ENCODE measurements around the gene PPP1R14D. TPM values are rescaled to one million over a fixed set of nuclear protein-coding genes. Genes with fewer than 3 reads are reported as not detected.

Gene PPP1R14D
- total RNA-seq, 4 donors from 2014 or later = not detected

DNA sequence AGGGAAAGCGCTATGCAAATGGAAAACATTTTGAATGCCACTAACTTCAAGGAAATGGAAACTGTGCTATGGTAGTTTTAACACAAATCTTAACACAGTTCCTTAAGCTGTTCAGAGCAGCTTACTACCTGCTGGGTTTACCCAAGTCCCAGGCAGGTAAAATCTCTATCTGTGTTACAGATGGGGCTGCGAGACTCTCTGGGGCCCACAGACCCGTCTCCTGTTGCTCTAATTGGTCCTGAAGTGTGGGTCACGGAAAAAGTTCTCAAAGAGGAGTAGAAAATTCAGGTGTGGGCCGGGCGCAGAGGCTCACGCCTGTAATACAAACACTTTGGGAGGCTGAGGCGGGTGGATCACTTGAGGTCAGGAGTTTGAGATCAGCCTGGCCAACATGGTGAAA, 38.5 kb downstream of the PPP1R14D start:
- H3K27ac ChIP-seq (replicated peaks in 1 of 4) = no peak overlapping the region
- peaks cover 0 to 23% (median 13%) of the 10 kb centered on the region in 4 donors for H3K36me3 ChIP-seq
- no peaks in the 10 kb centered on the region for H3K27me3 ChIP-seq
- intact Hi-C loops (cut with DNase I) = no loop called here
- 100% methylated on average over 8 of the region's 8 CpGs for WGBS
- H3K9me3 ChIP-seq = no peaks in the 10 kb centered on the region
- H3K4me3 ChIP-seq = no peak overlapping the region
- H3K4me1 ChIP-seq = peaks cover 12 to 30% (median 19%) of the 10 kb centered on the region in 4 donors
- DNase-seq (ENCODE audit: extremely low spot score) = no peak
- TF ChIP-seq POLR2AphosphoS5 (IDR thresholded peaks at IDR 0.05) = no peak
- no peak for TF ChIP-seq EP300 (IDR thresholded peaks at IDR 0.05)
- TF ChIP-seq POLR2A (IDR thresholded peaks at IDR 0.05; ENCODE audit: low read depth) = no peak
- TF ChIP-seq CTCF (IDR thresholded peaks at IDR 0.05) = no peak

DNA sequence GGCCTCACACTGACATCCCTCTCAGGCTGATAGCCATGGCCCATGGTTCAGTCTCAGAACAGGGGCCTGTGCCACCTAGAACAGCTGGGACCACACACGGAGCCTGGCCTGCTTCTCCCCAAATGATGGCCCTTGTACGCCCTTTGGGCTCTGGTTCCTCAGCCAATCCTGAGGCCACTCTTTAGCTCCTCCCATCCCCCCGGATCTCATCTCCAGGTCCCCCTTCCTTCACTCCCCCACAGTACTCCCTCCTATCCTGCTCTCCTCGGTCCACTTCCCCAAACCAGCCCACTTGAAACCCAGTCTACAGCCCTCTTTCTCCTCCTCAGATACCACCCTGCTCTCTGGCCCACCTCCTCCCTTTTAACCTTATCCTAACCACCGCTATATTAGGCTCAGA, 39.4 kb downstream of the PPP1R14D start:
- 85% methylated on average over 5 of the region's 5 CpGs for WGBS
- Histone ChIP-seq H3K36me3 (peaks cover 0 to 29% (median 16%) of the 10 kb centered on the region in 4 donors), H3K9me3 (no peaks in the 10 kb centered on the region), H3K4me1 (peaks cover 12 to 28% (median 17%) of the 10 kb centered on the region in 4 donors), H3K27me3 (no peaks in the 10 kb centered on the region), H3K4me3 (no peak overlapping the region), H3K27ac (replicated peaks in 1 of 4) (no peak overlapping the region)
- intact Hi-C loops (cut with DNase I) = no loop called here
- no peak for DNase-seq (ENCODE audit: extremely low spot score)
- TF ChIP-seq POLR2A (IDR thresholded peaks at IDR 0.05; ENCODE audit: low read depth) (no peak), POLR2AphosphoS5 (IDR thresholded peaks at IDR 0.05) (no peak), CTCF (IDR thresholded peaks at IDR 0.05) (no peak), EP300 (IDR thresholded peaks at IDR 0.05) (no peak)

DNA sequence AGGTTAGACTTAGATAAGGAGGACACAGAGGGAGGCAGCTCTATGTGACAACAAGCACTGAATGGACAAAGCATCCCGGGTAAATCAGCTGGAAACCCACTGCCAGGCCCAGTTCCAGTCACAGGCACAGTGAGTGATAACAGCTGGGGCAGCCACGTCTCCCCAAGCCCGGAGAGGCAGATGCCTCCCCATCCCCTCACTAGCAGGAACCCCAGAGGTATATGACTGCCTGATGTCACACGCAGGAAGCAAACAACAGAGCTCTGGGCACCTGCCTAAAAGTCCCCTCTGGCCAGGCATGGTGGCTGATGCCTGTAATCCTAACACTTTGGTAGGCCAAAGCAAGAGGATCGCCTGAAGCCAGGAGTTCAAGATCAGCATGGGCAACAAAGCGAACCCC, 40.5 kb downstream of the PPP1R14D start:
- 65% methylated on average over 6 of the region's 6 CpGs for WGBS
- no peak overlapping the region for H3K4me3 ChIP-seq
- no peaks in the 10 kb centered on the region for H3K9me3 ChIP-seq
- no peak overlapping the region for H3K27ac ChIP-seq (replicated peaks in 1 of 4)
- TF ChIP-seq POLR2A (IDR thresholded peaks at IDR 0.05; ENCODE audit: low read depth) (no peak), CTCF (IDR thresholded peaks at IDR 0.05) (no peak), EP300 (IDR thresholded peaks at IDR 0.05) (no peak), POLR2AphosphoS5 (IDR thresholded peaks at IDR 0.05) (no peak)
- intact Hi-C loops (cut with DNase I) = no loop called here
- H3K4me1 ChIP-seq = peaks cover 12 to 18% (median 15%) of the 10 kb centered on the region in 4 donors
- no peak for DNase-seq (ENCODE audit: extremely low spot score)
- H3K27me3 ChIP-seq = no peaks in the 10 kb centered on the region
- H3K36me3 ChIP-seq = peaks cover 0 to 29% (median 19%) of the 10 kb centered on the region in 4 donors

- H3K9me3 ChIP-seq = no peaks in the 10 kb centered on the region
- no peak for DNase-seq (ENCODE audit: extremely low spot score)
- peaks cover 0 to 27% (median 18%) of the 10 kb centered on the region in 4 donors for H3K36me3 ChIP-seq
- H3K4me1 ChIP-seq = peaks cover 12 to 18% (median 15%) of the 10 kb centered on the region in 4 donors
- no peak for TF ChIP-seq POLR2A (IDR thresholded peaks at IDR 0.05; ENCODE audit: low read depth)
- no peak for TF ChIP-seq EP300 (IDR thresholded peaks at IDR 0.05)
- TF ChIP-seq POLR2AphosphoS5 (IDR thresholded peaks at IDR 0.05) = no peak
- no peak for TF ChIP-seq CTCF (IDR thresholded peaks at IDR 0.05)
- WGBS = 35% methylated on average over 4 of the region's 4 CpGs
- intact Hi-C loops (cut with DNase I) = no loop called here
- H3K27ac ChIP-seq (replicated peaks in 1 of 4) = no peak overlapping the region
- H3K4me3 ChIP-seq = no peak overlapping the region
- no peaks in the 10 kb centered on the region for H3K27me3 ChIP-seq
Measured at GRCh38 chr15:40787344-40787841, 41.1 kb downstream of the PPP1R14D start.

DNA sequence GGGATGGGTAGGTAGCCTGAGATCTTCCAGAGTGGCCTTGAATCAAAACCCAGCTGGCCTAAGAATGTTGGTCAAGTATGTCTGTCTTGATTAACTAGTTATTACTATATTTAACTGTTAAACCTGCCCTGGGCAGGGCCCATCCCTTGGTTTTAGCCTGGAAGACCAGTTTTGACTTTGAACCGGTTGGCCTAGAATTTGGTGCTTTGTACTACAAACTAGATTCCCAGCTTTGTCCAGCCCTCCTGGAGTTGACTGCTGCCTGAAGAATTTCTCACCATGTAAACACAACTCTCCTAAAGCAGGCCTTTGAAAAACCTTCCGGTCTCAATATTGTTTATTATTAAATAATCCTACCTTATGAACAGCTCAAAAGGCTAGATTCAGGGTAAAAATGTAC, 42.7 kb downstream of the PPP1R14D start:
- H3K27ac ChIP-seq (replicated peaks in 1 of 4) = no peak overlapping the region
- H3K9me3 ChIP-seq = no peaks in the 10 kb centered on the region
- H3K27me3 ChIP-seq = no peaks in the 10 kb centered on the region
- H3K36me3 ChIP-seq = peaks cover 0 to 12% (median 6%) of the 10 kb centered on the region in 4 donors
- TF ChIP-seq CTCF (IDR thresholded peaks at IDR 0.05) (no peak), EP300 (IDR thresholded peaks at IDR 0.05) (no peak), POLR2AphosphoS5 (IDR thresholded peaks at IDR 0.05) (no peak), POLR2A (IDR thresholded peaks at IDR 0.05; ENCODE audit: low read depth) (no peak)
- no peak for DNase-seq (ENCODE audit: extremely low spot score)
- H3K4me1 ChIP-seq = peaks cover 12 to 18% (median 15%) of the 10 kb centered on the region in 4 donors
- intact Hi-C loops (cut with DNase I) = no loop called here
- H3K4me3 ChIP-seq = no peak overlapping the region
- 82% methylated on average over 2 of the region's 2 CpGs for WGBS
